GM12878 (cell line): Measurements from ENCODE around the gene CCDC91. TPM values are rescaled to one million over a fixed set of nuclear protein-coding genes. Genes with fewer than 3 reads are reported as not detected.

Experiments used
- ATAC-seq: fragments of 200-7000 bp; cut with Tn5 transposase; 3 replicates; pipeline ENCODE4 v1.9.1; 2020; ENCODE audit warnings: mild to moderate bottlenecking, moderate library complexity
- BruUV-seq: library from RNA; stranded (reverse); fragments of 400-500 nt; replicated peaks from 2 replicates; lab custom pipeline; 2021; lab: Mats Ljungman, UMichigan
- CTCF ChIA-PET: fragments of 300-600 bp; sonication (Branson Sonifier 250); formaldehyde crosslinking; extraction: SDS; loops from one replicate; lab custom pipeline; 2021; ENCODE audit warnings: inconsistent platforms; lab: Yijun Ruan, JAX
- POLR2A ChIA-PET: fragments of 350-600 bp; formaldehyde crosslinking; extraction: SDS; loops from one replicate; lab custom pipeline; 2021; ENCODE audit warnings: inconsistent platforms; lab: Charles Lee
- RAD21 ChIA-PET: fragments of 300-600 bp; sonication (Branson Sonifier 250); formaldehyde crosslinking; loops from one replicate; lab custom pipeline; 2023; ENCODE audit warnings: antibody characterized with exemption; ENCODE audit not compliant: unreplicated experiment; lab: Charles Lee
- SMC1A ChIA-PET: fragments of 300-600 bp; sonication (Branson Sonifier 250); formaldehyde crosslinking; loops from one replicate; lab custom pipeline; 2023; ENCODE audit not compliant: unreplicated experiment, uncharacterized antibody; lab: Charles Lee
- DNase-seq: peaks from one replicate; pipeline ENCODE4 v3.0.0-alpha.2; 2011; ENCODE audit warnings: low read depth, low spot score
- FAIRE-seq: peaks from 3 replicates; lab custom pipeline; 2011; peaks lifted over from hg19 to GRCh38; lab: Jason Lieb, UNC
- H2AFZ ChIP-seq: 2 replicates; pipeline ENCODE4 v1.6.0; 2011; ENCODE audit warnings: low read depth, low read length, control low read depth; ENCODE audit not compliant: control insufficient read depth
- H3K27ac ChIP-seq: 2 replicates; pipeline ENCODE4 v1.5.1; 2011; ENCODE audit warnings: control low read depth; ENCODE audit not compliant: control insufficient read depth, insufficient read depth
- H3K27me3 ChIP-seq, 2 experiments: replicated peaks in 1 of 2; 2 replicates each; pipeline versions ENCODE4 v1.6.0 to v1.6.1; 2011; ENCODE audit warnings: low read length in 1 of 2; ENCODE audit not compliant: control insufficient read depth in 2 of 2, insufficient read depth in 2 of 2
- H3K36me3 ChIP-seq, 2 experiments: 2 replicates each; pipeline ENCODE4 v1.5.1; 2011; ENCODE audit warnings: low read length in 1 of 2; ENCODE audit not compliant: control insufficient read depth in 2 of 2, insufficient read depth in 2 of 2
- H3K4me1 ChIP-seq: 2 replicates; pipeline ENCODE4 v1.6.1; 2011; ENCODE audit warnings: mild to moderate bottlenecking, low read length, moderate library complexity, mixed read lengths; ENCODE audit not compliant: control insufficient read depth, insufficient read depth
- H3K4me2 ChIP-seq: 2 replicates; pipeline ENCODE4 v1.6.0; 2011; ENCODE audit warnings: control low read depth; ENCODE audit not compliant: control insufficient read depth, insufficient read depth
- H3K4me3 ChIP-seq: fragments of 200-600 bp; sonication (generic); 2 replicates; pipeline ENCODE4 v1.5.1; 2016
- H3K79me2 ChIP-seq: 2 replicates; pipeline ENCODE4 v1.6.0; 2011; ENCODE audit warnings: low read length; ENCODE audit not compliant: control insufficient read depth, insufficient read depth
- H3K9ac ChIP-seq: 2 replicates; pipeline ENCODE4 v1.8.0; 2011; ENCODE audit warnings: low read length, control low read depth, mixed read lengths; ENCODE audit not compliant: control insufficient read depth, insufficient read depth
- H3K9me3 ChIP-seq: replicated peaks from 3 replicates; pipeline ENCODE4 v1.5.1; 2011; ENCODE audit warnings: mild to moderate bottlenecking, low read length; ENCODE audit not compliant: control insufficient read depth, insufficient read depth
- H4K20me1 ChIP-seq: 2 replicates; pipeline ENCODE4 v1.6.0; 2011; ENCODE audit not compliant: control insufficient read depth, insufficient read depth
- ASH2L ChIP-seq: fragments of 300-600, 200-600 bp; sonication (generic); IDR thresholded peaks from 2 replicates; pipeline ENCODE4 v1.6.1; 2017; ENCODE audit warnings: low read depth, mild to moderate bottlenecking, borderline replicate concordance
- BRCA1 ChIP-seq: IDR thresholded peaks from 2 replicates; pipeline ENCODE4 v1.6.1; 2011; ENCODE audit warnings: low read depth, low read length, improper control_type of control experiment
- CHD1 ChIP-seq: IDR thresholded peaks from 2 replicates; pipeline ENCODE4 v1.6.1; 2012; ENCODE audit warnings: low read depth, low read length, improper control_type of control experiment
- FOXK2 ChIP-seq: fragments of 450-650 bp; IDR thresholded peaks from 2 replicates; pipeline ENCODE4 v1.6.1; 2017; ENCODE audit warnings: mild to moderate bottlenecking, moderate library complexity
- HDAC6 ChIP-seq: fragments of 200-600 bp; sonication (generic); IDR thresholded peaks from one replicate; pipeline ENCODE4 v1.8.0; 2017; ENCODE audit warnings: antibody characterized with exemption; ENCODE audit not compliant: unreplicated experiment
- JUNB ChIP-seq: IDR thresholded peaks from 2 replicates; pipeline ENCODE4 v1.6.1; 2016; ENCODE audit warnings: antibody characterized with exemption, mild to moderate bottlenecking
- KAT2A ChIP-seq: conservative IDR thresholded peaks from 2 replicates; pipeline ENCODE4 v1.6.1; 2011; ENCODE audit warnings: low read depth, low read length; ENCODE audit not compliant: control insufficient read depth
- RFX5 ChIP-seq: IDR thresholded peaks from 2 replicates; pipeline ENCODE4 v1.6.1; 2011; ENCODE audit warnings: low read depth, low read length, improper control_type of control experiment
- WRNIP1 ChIP-seq: IDR thresholded peaks from 2 replicates; pipeline ENCODE4 v1.6.1; 2011; ENCODE audit warnings: low read depth, low read length, improper control_type of control experiment, borderline replicate concordance
- ZNF274 ChIP-seq: IDR thresholded peaks from one replicate; pipeline ENCODE4 v1.8.0; 2011; ENCODE audit not compliant: insufficient read length, insufficient read depth
- ZSCAN29 ChIP-seq: fragments of 450-650 bp; IDR thresholded peaks from 2 replicates; pipeline ENCODE4 v1.6.1; 2017; ENCODE audit warnings: mild to moderate bottlenecking, moderate library complexity
- ZZZ3 ChIP-seq: IDR thresholded peaks from 2 replicates; pipeline ENCODE4 v1.6.1; 2011; ENCODE audit warnings: low read depth; ENCODE audit not compliant: control insufficient read depth, insufficient read length
- WGBS: methylation state at CpG from one replicate; pipeline ENCODE4 v1.1.6; 2016; ENCODE audit warnings: low lambda C conversion rate; ENCODE audit not compliant: insufficient replicate concordance, insufficient coverage; ENCODE audit errors: missing lambda C conversion rate; 5-methylcytosine and 5-hydroxymethylcytosine counted together
- in situ Hi-C: fragments of 300-500 bp; cut with MboI; formaldehyde crosslinking; loops from 9 replicates; pipeline ENCODE4 v1.14.3; 2018; ENCODE audit warnings: mixed read lengths
- intact Hi-C: fragments of 100-400 bp; cut with micrococcal nuclease; formaldehyde crosslinking; loops from one replicate; pipeline ENCODE4 v1.14.2; 2022; ENCODE audit not compliant: unreplicated experiment
- polyA plus RNA-seq, 11 experiments: library from polyadenylated mRNA; depleted of rRNA in 4 of 11; unstranded in 6 of 11; stranded (reverse) in 5 of 11; fragments of >200 nt; fragmentation: Nextera tagmentation in 4 of 11; fragmentation: Illumina TruSeq in 1 of 11; extraction: Ambion mirVana in 4 of 11; extraction: Trizol in 1 of 11; gene quantifications; 1 replicate in 1 of 11; 2 replicates in 10 of 11; pipeline versions ENCODE4 v1.2.1 to v1.2.3, GENCODE V29; 2011 to 2016; ENCODE audit warnings: inconsistent platforms in 2 of 11, missing spikeins in 2 of 11, low read depth in 1 of 11
- total RNA-seq, 4 experiments: library from RNA; depleted of rRNA in 3 of 4; stranded (reverse); fragments of >200 nt in 3 of 4; fragmentation: Illumina TruSeq in 1 of 4; extraction: Trizol in 1 of 4; gene quantifications; 2 replicates each; pipeline versions ENCODE4 v1.2.1 to v1.2.3, GENCODE V29; 2013 to 2021
- TF ChIP-seq, protein P1 (sequence below): fragments of 450-650 bp; IDR thresholded peaks from 2 replicates; pipeline ENCODE4 v1.6.1; 2017; ENCODE audit warnings: borderline replicate concordance
- TF ChIP-seq, protein P2 (sequence below): fragments of 450-650 bp; formaldehyde crosslinking; IDR thresholded peaks from 2 replicates; pipeline ENCODE4 v1.4.0; 2020; ENCODE audit warnings: mild to moderate bottlenecking, moderate library complexity
- TF ChIP-seq, protein P3 (sequence below): fragments of 450-650 bp; IDR thresholded peaks from 2 replicates; pipeline ENCODE4 v1.6.1; 2017; ENCODE audit warnings: low read depth, mild to moderate bottlenecking, moderate library complexity
- TF ChIP-seq, protein P4 (sequence below): fragments of 450-650 bp; IDR thresholded peaks from 2 replicates; pipeline ENCODE4 v1.6.1; 2018; ENCODE audit warnings: borderline replicate concordance, mild to moderate bottlenecking; ENCODE audit not compliant: partially characterized antibody

Gene CCDC91
- total and polyA plus RNA-seq, 10 of the 15 experiments (the other 5 are each of a cell fraction or from before 2014, with no cell fraction given), result 6.1 to 24.9 (median 16.5) TPM

DNA sequence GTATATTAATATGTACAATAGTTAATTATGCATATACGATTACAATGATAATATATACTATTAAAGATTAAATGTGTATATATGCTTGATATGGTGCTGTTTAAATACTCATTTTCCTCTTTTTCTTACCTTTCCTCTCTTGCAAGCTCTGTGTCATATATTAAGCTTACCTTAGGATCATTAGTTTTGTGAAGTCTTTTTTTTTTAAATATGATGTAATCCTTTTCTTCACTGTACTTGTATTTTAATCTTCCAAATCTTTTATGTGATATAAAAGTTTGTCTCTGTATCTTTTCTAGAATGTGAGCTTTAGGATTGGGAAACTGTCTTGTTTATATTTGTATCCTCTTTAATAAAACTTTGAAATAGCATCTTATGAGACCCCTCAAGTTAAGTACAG is 88.7 kb downstream of the CCDC91 start:
- no peaks in the 10 kb centered on the region for H3K27me3 ChIP-seq
- no peaks in the 10 kb centered on the region for H3K9me3 ChIP-seq
- ChIA-PET CTCF (interaction anchor here (1.6 kb wide), 1 partner anchor 65 kb away, joined by 3 read pairs; no protein-coding TSS in a partner anchor), RAD21 (interaction anchor here (0.7 kb wide), 1 partner anchor 499 kb away, joined by 3 read pairs; no protein-coding TSS in a partner anchor), SMC1A (interaction anchor here (0.6 to 1.4 kb wide), 5 partner anchors 13 to 655 kb away, joined by 3 read pairs; no protein-coding TSS in a partner anchor), POLR2A (interaction anchor here (0.7 kb wide), 1 partner anchor 299 kb away, joined by 3 read pairs; no protein-coding TSS in a partner anchor)
- no peak overlapping the region for H2AFZ ChIP-seq
- H3K36me3 ChIP-seq, result no peaks in the 10 kb centered on the region
- no peak overlapping the region for H3K9ac ChIP-seq
- no peak for DNase-seq
- no peak for ATAC-seq
- H3K4me3 ChIP-seq, result no peak overlapping the region
- H3K79me2 ChIP-seq, result no peaks in the 10 kb centered on the region
- no peak overlapping the region for H3K4me2 ChIP-seq
- no TSS peak for BruUV-seq
- intact Hi-C loops (no loop called here), in situ Hi-C loops (no loop called here)
- H4K20me1 ChIP-seq, result no peaks in the 10 kb centered on the region
- H3K4me1 ChIP-seq, result no peaks in the 10 kb centered on the region
- WGBS, result 97% methylated on average over 1 of the region's 1 CpG
- no peak for FAIRE-seq
- no peak overlapping the region for H3K27ac ChIP-seq
- TF ChIP-seq CHD1 (no peak), BRCA1 (no peak), ZSCAN29 (no peak), ZNF274 (no peak), KAT2A (no peak), JUNB (no peak), RFX5 (no peak), ZZZ3 (no peak), HDAC6 (no peak), WRNIP1 (no peak), ASH2L (no peak), FOXK2 (no peak)
- TF ChIP-seq, protein P1, sequence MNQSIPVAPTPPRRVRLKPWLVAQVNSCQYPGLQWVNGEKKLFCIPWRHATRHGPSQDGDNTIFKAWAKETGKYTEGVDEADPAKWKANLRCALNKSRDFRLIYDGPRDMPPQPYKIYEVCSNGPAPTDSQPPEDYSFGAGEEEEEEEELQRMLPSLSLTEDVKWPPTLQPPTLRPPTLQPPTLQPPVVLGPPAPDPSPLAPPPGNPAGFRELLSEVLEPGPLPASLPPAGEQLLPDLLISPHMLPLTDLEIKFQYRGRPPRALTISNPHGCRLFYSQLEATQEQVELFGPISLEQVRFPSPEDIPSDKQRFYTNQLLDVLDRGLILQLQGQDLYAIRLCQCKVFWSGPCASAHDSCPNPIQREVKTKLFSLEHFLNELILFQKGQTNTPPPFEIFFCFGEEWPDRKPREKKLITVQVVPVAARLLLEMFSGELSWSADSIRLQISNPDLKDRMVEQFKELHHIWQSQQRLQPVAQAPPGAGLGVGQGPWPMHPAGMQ, result no peak
- TF ChIP-seq, protein P2, sequence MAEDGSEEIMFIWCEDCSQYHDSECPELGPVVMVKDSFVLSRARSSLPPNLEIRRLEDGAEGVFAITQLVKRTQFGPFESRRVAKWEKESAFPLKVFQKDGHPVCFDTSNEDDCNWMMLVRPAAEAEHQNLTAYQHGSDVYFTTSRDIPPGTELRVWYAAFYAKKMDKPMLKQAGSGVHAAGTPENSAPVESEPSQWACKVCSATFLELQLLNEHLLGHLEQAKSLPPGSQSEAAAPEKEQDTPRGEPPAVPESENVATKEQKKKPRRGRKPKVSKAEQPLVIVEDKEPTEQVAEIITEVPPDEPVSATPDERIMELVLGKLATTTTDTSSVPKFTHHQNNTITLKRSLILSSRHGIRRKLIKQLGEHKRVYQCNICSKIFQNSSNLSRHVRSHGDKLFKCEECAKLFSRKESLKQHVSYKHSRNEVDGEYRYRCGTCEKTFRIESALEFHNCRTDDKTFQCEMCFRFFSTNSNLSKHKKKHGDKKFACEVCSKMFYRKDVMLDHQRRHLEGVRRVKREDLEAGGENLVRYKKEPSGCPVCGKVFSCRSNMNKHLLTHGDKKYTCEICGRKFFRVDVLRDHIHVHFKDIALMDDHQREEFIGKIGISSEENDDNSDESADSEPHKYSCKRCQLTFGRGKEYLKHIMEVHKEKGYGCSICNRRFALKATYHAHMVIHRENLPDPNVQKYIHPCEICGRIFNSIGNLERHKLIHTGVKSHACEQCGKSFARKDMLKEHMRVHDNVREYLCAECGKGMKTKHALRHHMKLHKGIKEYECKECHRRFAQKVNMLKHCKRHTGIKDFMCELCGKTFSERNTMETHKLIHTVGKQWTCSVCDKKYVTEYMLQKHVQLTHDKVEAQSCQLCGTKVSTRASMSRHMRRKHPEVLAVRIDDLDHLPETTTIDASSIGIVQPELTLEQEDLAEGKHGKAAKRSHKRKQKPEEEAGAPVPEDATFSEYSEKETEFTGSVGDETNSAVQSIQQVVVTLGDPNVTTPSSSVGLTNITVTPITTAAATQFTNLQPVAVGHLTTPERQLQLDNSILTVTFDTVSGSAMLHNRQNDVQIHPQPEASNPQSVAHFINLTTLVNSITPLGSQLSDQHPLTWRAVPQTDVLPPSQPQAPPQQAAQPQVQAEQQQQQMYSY, result no peak
- TF ChIP-seq, protein P3, sequence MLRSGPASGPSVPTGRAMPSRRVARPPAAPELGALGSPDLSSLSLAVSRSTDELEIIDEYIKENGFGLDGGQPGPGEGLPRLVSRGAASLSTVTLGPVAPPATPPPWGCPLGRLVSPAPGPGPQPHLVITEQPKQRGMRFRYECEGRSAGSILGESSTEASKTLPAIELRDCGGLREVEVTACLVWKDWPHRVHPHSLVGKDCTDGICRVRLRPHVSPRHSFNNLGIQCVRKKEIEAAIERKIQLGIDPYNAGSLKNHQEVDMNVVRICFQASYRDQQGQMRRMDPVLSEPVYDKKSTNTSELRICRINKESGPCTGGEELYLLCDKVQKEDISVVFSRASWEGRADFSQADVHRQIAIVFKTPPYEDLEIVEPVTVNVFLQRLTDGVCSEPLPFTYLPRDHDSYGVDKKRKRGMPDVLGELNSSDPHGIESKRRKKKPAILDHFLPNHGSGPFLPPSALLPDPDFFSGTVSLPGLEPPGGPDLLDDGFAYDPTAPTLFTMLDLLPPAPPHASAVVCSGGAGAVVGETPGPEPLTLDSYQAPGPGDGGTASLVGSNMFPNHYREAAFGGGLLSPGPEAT, result no peak
- TF ChIP-seq, protein P4, sequence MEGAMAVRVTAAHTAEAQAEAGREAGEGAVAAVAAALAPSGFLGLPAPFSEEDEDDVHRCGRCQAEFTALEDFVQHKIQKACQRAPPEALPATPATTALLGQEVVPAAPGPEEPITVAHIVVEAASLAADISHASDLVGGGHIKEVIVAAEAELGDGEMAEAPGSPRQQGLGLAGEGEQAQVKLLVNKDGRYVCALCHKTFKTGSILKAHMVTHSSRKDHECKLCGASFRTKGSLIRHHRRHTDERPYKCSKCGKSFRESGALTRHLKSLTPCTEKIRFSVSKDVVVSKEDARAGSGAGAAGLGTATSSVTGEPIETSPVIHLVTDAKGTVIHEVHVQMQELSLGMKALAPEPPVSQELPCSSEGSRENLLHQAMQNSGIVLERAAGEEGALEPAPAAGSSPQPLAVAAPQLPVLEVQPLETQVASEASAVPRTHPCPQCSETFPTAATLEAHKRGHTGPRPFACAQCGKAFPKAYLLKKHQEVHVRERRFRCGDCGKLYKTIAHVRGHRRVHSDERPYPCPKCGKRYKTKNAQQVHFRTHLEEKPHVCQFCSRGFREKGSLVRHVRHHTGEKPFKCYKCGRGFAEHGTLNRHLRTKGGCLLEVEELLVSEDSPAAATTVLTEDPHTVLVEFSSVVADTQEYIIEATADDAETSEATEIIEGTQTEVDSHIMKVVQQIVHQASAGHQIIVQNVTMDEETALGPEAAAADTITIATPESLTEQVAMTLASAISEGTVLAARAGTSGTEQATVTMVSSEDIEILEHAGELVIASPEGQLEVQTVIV, result no peak
